NCI-H345 (cell line): Measurements from ENCODE around the gene CHRNB2.
A peak's percentile ranks its signal among the peaks of the same experiment; 100 is the strongest.

Source experiments
- DNase-seq: peaks from one replicate; lab custom pipeline; 2025; lab: John Stamatoyannopoulos, UW

Gene CHRNB2

DNA sequence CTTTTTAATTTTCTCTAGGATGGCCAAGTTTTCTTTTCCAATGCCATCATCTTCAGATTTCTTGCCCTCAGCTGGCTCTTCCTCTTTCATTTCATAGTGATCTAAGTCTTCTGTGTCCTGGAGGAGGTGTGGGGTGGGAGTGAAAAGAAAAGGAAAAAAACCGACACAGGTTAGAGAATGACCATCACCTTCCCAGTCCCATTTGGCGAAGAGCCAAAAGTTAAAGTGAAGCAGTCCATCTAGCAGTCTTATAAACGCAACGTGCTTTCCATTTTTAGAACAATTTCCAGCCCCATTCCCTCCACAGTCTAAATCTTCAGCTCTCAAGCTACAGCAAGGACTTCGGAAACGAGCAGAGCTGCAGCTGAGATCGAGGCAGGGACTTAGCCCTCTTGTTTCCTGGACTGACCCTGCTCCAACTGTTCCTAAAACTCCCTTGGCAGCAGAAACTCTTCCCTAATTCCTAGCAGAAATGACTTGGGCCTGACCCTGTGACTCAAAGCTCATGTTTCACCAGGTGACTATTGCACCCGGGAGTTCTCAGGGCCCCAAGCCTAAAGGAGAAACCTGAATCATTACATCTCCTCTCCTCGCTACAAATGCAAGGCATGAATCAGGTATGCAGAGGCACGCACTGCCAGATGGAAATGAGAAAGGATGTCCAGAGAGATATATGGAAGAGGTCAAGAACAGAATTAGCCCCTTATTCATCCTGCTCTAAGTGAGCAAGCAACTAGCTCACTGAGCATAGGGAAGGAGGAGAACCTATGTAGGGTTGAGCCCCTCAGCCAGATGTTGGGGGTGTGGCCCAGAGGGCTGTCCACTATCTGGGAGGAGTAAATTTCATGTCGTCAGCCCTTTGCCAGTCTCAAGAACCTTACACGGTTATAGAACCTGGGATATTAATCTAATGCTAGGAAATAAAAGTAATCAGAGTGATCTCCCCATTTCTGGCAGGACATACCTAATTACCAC is 14.2 kb upstream of the CHRNB2 start:
- DNase-seq = no peak

DNA sequence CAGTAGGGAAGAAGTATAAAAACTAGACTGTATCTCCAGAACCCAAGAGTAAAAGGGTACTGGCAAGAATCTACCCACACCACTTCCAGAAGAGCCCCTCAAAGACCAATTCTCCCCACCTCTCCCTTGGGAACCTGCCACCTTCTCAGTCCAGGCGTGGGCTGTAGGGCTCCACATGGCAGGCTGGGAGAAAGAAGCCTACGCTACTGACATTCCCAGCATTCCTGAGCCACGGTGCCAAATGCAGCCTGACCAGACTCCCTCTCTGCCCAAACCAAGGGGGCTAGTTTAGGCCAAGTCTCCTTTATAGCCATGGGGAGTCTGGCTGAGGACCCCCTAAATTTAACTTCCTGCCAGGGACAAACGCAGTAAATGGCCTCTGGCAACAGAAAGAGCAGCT is 11.2 kb upstream of the CHRNB2 start:
- no peak for DNase-seq

DNA sequence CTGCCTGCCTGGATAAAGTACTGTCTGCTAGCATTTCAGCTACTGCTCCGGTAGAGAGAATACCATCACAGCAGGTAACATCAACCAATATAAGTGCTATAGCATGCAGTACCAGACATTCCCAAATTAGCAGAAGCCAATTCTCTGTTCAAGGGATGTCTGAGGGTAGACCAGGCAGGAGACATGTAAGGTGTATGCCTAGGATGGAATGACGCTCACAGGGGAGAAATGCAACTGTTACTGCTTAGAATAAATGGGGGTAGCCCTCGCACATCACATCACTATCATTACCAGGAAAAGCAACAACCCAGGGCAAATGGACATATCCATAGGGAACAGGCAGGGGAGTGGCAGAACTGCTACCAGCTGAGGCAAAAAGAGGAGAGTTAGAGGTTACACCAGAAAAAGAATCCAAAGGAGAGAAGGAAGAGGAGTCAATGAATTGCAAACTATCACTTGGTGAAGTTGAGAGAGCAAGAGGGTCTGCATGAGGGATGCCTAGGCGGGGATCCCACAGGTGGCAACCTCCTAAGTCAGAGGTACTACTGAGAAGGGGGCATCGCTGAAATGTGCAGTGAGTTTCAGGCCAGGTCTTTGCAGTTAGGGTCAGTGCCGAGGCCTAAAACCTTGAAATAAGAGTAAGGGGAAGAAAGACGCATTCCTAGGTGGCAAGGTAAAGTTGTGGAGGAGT is 10.2 kb upstream of the CHRNB2 start:
- no peak for DNase-seq

DNA sequence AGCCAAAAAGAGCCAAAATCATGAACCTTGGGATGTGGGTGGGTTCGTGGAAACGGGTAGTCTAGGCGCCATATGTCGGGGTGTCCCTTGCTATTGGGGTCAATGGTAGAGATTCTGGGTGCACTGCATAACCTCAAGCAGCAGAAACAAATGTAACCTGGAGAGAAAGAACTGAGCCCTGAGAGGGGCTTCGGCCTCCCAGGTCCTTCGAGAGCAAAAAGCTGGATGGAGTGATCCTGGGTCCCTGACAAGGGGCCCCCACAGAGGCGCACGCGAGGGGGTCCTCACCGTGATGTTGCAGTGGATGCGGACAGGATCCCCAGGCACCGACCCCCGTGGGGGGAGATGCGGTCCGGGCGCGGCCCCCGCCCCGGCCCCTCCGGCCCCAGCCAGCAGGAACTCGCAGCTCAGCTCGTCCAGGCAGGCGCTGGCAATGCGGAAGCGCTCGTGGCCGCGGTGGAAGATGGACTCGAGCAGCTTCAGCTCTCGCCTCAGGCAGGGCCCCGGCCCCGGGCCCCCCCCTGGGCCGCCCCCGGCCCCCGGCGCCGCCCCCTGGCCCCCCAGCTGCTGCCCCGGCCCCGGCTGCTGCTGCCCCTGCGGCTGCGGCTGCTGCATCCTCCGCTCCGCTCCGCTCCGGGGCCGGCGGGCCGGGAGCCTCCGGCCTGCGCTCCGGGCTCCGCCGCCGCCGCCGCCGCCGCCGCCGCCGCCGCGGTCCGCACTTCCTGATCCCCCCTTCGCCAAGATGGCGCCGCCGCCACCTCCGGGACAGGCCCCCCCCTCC is 9.4 kb upstream of the CHRNB2 start, which contains the start of gene UBE2Q1:
Gene UBE2Q1 (minus strand): TSS at position 724 of the 781 bp plus-strand sequence. CDS start 109 bp downstream, at position 615.
- DNase-seq = peak; percentile 52

DNA sequence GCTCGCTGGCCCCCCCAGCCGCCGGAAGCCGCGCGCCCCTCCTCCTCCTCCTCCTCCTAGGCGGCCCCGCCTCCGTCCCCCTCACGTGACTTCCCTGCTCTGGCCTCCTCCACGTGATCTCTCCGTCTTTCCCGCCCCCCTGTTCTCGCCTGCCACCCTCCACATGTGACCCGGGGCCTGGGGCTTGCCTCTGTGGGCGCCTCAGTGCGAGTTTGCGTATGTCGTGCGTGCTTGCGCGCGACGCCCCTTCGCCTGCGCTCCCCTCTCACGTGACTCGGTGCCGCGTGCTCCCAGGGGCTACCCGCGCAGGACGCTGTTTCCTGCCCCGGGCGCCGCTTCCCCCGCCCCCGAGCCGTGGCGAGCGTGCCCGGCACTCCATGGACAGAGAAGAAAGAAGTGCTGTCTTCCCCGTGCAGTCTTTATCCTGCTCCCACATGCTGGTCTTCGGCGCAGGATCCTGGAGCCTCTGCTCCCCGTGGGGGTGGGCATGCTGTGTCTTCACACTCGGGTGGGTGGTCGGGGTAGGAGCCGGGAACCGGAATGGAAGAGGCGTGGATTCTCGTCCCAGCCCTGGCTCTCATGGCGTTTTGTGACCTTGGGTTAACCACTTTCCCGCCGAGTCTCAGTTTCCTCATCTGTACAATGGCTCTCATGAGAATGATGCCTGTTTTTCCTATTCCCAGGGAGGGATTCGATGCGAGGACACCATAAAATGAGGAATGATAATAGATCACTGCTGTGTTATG is 8.7 kb upstream of the CHRNB2 start:
- DNase-seq = peak; percentile 100

DNA sequence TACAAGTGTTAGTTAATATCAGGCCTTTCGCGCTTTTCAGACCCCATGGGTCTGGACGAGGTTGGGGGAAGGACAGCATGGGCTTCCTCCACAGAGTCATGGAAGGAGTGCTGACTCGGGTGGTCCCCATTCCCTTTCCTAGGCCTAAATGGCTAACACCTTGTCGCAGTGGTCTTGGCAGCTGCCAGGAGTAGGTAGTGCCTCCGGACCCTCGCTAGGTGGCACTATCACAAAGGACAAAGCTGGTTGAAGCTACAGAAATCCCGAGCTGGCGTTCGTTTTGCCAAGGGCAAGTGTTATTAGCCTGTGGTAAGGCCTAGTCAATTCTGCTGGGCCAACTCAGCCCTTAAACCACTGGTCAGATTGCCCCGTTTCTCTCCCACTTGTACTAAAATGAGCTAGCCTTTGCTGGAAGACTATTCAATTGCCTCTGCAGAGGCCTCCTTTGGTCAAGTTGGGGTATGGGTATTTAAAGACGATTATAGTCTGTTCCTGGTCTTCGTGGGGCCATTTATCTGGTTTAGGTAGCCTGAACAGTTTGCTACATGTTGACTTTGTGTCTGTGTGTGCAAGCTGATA is 8.0 kb upstream of the CHRNB2 start:
- peak; percentile 98 for DNase-seq

DNA sequence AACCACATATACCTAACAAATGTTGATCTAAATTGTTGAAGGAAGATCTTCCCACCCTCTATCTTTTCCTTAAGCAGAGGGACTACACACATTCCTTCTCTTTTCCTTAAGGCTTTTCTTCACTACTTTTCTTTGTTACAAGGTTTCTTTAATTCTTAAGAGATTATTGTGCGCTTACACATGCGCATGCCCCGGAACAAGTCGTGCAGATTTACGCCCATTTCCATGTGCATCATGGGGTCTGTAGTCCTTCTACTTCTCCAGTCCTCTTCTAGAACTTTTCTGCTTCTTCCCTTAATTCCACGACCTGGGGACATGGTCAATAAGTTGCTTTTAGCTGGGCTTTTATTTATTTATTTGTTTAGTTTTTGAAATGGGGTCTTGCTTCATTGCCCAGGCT is 1.7 kb upstream of the CHRNB2 start:
- no peak for DNase-seq

DNA sequence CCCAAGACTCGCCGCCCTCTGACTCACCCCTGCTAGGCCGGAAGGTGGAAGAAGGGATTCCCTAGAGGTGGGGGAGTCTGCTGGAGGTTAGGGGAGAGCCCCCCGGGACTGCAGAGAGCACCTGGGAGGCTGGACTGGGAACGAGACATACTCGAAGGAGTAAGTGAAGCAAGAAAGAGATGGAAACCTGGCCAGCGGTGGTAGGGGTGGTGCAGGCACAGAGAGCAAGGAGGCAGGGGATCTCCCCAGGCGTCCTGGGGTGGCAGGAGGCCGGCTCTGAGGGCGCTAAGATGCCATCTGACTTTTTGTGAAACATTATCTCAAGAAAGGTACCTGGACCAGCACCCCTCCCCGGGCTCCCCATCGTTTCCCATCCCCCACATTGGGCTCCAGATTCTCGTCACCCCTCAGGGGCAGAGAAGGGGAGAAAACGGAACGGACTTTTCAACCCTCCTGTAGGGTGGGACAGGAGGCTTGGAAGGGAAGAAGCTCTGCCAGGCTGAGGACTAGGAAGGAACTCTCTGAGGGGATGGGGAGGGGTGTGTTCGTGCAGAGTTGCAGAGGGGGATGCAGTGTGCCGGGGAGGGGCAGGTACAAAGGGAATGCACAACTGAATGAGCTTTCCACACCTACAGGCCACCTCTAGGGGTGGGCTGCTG is 708 bp downstream of the CHRNB2 start:
- no peak for DNase-seq

DNA sequence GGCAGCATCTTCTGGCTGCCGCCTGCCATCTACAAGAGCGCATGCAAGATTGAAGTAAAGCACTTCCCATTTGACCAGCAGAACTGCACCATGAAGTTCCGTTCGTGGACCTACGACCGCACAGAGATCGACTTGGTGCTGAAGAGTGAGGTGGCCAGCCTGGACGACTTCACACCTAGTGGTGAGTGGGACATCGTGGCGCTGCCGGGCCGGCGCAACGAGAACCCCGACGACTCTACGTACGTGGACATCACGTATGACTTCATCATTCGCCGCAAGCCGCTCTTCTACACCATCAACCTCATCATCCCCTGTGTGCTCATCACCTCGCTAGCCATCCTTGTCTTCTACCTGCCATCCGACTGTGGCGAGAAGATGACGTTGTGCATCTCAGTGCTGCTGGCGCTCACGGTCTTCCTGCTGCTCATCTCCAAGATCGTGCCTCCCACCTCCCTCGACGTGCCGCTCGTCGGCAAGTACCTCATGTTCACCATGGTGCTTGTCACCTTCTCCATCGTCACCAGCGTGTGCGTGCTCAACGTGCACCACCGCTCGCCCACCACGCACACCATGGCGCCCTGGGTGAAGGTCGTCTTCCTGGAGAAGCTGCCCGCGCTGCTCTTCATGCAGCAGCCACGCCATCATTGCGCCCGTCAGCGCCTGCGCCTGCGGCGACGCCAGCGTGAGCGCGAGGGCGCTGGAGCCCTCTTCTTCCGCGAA is 3.8 kb downstream of the CHRNB2 start:
- no peak for DNase-seq

DNA sequence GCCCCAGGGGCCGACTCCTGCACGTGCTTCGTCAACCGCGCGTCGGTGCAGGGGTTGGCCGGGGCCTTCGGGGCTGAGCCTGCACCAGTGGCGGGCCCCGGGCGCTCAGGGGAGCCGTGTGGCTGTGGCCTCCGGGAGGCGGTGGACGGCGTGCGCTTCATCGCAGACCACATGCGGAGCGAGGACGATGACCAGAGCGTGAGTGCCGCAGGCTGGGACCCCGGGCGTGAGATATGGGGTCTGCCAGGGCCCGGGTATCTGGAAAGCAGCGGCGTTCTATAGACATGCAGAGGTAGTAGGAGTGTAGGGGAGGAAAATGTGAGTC is 4.3 kb downstream of the CHRNB2 start:
- DNase-seq = no peak

DNA sequence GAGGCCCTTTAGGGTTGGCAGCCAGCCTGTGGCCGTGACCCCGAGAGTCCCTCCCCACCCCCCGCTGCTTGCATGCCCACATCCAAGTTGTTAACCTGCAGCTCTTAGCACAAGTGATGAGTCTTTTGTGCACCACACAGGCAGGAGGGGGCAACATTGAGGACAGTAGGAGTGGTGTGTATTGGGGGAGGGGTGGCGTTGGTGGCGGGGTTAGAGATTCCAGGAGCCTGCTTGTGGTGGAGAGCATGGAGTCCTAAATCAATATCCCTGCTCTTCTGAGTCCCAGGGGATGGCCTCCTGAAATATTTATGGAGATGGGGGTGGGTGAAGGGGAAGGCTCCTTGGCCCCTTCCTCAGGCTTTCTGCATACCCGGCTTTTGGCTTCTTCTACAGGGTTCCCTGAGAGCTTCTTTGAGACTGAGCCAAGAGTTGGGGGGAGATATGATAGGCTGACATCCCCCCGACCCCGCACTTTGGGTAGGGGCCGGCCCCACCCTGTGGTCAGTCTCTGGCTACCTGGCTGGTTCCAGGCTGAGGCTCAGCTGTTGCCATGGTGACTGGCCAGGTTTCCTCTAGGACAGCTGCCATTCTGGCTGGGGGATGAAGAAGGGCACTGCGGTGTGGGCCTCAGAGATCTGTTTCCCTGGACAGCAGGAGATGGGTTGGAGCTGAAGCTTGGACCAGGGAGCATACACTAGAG is 5.0 kb downstream of the CHRNB2 start:
- no peak for DNase-seq

DNA sequence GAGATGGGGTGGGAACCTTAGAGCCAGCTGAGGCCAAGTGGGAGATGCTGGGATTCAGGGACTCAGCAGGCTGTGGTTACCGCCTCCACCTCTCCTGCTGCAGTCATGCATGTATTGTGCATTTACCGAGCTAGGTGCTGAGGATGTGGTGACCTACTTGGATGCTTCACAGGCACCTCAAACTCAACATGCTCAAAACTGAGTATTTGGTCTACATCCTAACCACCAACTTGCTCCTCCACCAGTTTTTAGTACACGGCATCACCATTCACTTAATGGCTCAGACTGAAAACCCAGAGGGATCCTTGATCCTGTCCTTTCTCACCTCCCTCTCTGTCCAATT is 5.6 kb downstream of the CHRNB2 start:
- DNase-seq = no peak

DNA sequence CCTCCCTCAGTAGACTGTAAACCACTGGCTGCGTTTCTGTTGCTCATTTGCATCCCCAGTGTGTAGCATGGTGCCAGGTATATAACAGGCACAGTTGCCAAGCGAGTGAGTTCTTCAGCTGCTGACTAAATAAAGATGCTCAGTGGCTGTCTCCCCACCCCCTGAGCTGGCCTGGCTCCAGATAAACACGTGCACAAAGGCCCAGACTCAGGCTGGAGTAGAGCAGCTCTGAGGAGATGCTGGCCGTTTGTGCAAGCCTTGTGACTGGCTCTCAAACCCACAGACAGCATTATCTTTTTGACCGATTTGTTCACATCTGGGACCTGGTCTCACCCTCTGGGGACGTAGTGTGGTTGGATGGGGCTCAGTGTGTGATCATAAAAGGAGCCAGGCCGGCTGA is 7.1 kb downstream of the CHRNB2 start:
- DNase-seq = peak; percentile 92

DNA sequence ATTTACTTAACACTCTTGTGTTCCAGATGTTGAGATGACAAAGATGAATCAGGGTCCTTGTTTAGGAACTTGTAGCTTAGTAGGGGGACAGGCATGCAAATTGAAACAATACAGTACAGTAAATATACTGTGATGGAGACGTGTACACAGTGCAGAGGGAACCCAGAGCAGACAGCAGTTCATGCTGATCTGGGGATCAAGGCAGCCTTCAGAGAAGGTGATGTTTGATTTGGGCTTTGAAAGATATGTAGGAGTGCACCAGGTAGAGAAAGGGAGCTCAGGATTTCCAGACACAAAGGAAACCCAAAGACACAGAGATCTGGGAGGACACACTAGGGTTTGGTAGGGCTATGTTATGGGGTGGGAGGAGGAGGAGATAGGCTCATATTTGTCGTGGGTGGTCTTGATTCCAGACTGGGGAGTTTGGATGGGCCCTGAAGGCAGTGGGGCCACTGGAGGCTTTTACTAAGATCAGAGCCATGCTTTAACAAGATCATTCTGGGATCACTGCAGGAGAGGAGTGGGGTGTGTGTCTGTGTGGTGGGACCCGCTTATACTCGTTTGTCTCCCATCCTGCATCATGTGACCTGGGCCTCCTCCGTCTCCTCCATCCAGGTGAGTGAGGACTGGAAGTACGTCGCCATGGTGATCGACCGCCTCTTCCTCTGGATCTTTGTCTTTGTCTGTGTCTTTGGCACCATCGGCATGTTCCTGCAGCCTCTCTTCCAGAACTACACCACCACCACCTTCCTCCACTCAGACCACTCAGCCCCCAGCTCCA is 7.8 kb downstream of the CHRNB2 start:
- no peak for DNase-seq

DNA sequence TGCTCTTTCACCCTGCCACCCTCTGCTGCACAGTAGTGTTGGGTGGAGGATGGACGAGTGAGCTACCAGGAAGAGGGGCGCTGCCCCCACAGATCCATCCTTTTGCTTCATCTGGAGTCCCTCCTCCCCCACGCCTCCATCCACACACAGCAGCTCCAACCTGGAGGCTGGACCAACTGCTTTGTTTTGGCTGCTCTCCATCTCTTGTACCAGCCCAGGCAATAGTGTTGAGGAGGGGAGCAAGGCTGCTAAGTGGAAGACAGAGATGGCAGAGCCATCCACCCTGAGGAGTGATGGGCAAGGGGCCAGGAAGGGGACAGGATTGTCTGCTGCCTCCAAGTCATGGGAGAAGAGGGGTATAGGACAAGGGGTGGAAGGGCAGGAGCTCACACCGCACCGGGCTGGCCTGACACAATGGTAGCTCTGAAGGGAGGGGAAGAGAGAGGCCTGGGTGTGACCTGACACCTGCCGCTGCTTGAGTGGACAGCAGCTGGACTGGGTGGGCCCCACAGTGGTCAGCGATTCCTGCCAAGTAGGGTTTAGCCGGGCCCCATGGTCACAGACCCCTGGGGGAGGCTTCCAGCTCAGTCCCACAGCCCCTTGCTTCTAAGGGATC is 8.5 kb downstream of the CHRNB2 start:
- DNase-seq = no peak

DNA sequence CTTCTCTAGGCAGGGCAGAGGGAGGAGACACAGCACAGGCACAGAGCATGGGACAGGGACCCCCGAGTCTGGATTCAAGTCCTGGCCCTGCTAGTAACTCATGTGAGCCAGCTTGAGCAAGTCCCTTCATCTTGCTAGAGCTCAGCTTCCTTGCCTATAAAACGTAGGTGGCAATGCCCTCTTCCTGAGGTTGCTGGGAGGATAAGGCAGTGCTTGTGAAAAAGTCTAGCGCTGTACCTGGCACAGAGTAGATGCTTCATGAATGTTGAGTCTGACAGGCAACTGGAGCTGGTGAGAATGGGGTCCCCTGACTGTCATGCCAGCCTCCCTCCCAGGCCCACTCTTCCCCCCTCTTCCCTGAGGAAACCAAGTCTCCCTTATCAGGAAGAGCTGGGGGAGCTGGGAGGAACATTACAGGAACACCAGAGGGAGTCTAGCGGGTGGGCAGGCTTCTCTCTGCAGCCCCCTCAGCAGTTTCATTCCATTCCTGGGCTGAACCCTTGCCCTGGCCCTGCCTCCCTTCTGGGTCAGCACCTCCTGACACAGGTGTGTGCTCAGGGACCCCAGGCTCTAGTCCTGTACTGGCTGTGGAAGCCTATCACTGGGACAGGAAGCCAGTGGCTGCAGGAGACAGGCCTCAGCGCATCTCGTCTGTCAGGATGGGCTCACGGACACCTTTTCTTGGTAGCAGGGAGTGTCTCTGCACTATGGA is 9.9 kb downstream of the CHRNB2 start:
- no peak for DNase-seq

DNA sequence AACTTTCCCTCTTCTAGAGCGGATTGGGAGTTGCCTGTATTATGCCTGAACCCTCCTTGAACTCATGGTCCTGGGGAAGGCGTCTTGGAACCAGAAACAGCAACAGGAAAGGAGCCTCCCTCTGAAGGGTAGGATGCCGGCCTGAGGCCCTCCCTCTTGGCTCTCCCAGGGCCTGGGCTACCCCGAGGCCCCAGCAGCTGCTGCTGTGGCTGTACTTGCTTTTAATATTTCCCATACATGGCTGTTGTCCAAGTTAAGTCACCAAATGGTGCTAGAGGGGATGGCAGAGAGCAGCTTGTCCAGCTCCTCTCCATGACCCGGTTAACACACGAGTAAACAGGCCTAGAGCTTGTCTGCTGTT is 10.5 kb downstream of the CHRNB2 start:
- no peak for DNase-seq

DNA sequence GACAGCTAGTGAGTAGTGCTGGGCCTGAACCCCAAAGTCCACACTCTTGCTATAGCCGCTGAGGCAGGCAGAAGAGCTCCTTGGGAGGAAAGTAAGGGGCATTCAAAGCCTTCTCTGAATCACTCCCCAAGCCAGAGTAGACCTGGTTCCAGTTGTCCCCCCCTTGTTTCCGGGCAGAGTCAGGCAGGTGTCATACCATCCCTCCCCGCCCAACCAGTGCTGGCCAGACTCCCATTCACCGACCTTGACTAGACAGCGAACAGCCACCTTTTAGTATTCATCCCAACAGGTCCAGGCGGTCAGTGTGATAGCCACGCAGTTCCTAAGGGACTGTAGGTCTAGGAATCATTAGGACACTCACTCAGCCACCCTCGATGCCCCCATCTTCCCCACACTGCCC is 11.8 kb downstream of the CHRNB2 start:
- no peak for DNase-seq
